ENCODE measurements around the gene AKAP6. TPM values are rescaled to one million over a fixed set of nuclear protein-coding genes. Genes with fewer than 3 reads are reported as not detected.

The AKAP6 gene
- total RNA-seq, 1 experiment from 2014 or later, result 1.1 TPM

DNA sequence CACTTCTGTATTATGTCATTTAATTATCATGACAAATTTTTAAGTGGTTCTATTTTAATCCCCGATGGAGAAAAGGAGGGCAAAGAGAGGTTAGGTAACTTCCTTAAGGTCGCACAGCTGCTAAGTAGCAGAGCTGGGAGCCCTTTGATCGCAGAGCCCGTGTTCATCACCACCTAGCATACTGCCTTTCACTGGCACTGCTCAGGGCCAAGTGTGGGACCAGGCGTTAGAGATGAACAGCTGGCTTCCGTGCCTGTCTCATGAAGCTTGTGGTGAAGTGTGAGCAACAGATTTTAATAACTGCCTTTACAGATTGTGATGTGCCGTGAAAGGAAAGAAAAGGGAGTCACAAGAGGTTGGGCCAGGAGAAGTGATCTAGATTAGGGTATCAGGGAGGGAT is 273.6 kb downstream of the AKAP6 start:
- H3K27ac Mint-ChIP-seq, result 0 out of 7 replicates have a peak overlapping the region, but pooled peaks of 2 of the 3 experiments have one; percentile 0 to 10
- no peak overlapping the region for H2BK20ac ChIP-seq (ENCODE audit: low read depth, low read length, poor library complexity, severe bottlenecking)
- no peak overlapping the region for H2BK120ac ChIP-seq (ENCODE audit: low read depth, low read length, poor library complexity, severe bottlenecking)
- no peaks in the 10 kb centered on the region for H3K79me2 ChIP-seq (ENCODE audit: insufficient read depth, low read length)
- no peaks in the 10 kb centered on the region for H3K23me2 ChIP-seq (ENCODE audit: insufficient read length, low read depth, low read length, poor library complexity, severe bottlenecking)
- no peaks in the 10 kb centered on the region for H3K9me3 Mint-ChIP-seq
- no peaks in the 10 kb centered on the region for H3K27me3 ChIP-seq (ENCODE audit: insufficient read depth, low read length)
- no peak overlapping the region for H3K23ac ChIP-seq (ENCODE audit: insufficient read length, low read depth, low read length)
- H3K4me2 ChIP-seq (ENCODE audit: insufficient read depth, insufficient read length, low read length), result no peak overlapping the region
- no peak overlapping the region for H2BK5ac ChIP-seq (ENCODE audit: insufficient read length, low read length)
- H3K27me3 Mint-ChIP-seq (ENCODE audit: low read depth), result no peaks in the 10 kb centered on the region
- H3K36me3 Mint-ChIP-seq (ENCODE audit: insufficient read depth in 1 of 3, low read depth in 3 of 3), result no peaks in the 10 kb centered on the region
- DNase-seq, result no peak
- H4K8ac ChIP-seq (replicated peaks; ENCODE audit: insufficient read length, low read depth, low read length), result no peak overlapping the region
- no peaks in the 10 kb centered on the region; the same call in 1 of the 2 replicates for H3K4me1 ChIP-seq (ENCODE audit: insufficient read depth, low read length)
- H3K27ac ChIP-seq (ENCODE audit: insufficient read length, low read depth, low read length), result no peak overlapping the region
- TF ChIP-seq, protein P1, sequence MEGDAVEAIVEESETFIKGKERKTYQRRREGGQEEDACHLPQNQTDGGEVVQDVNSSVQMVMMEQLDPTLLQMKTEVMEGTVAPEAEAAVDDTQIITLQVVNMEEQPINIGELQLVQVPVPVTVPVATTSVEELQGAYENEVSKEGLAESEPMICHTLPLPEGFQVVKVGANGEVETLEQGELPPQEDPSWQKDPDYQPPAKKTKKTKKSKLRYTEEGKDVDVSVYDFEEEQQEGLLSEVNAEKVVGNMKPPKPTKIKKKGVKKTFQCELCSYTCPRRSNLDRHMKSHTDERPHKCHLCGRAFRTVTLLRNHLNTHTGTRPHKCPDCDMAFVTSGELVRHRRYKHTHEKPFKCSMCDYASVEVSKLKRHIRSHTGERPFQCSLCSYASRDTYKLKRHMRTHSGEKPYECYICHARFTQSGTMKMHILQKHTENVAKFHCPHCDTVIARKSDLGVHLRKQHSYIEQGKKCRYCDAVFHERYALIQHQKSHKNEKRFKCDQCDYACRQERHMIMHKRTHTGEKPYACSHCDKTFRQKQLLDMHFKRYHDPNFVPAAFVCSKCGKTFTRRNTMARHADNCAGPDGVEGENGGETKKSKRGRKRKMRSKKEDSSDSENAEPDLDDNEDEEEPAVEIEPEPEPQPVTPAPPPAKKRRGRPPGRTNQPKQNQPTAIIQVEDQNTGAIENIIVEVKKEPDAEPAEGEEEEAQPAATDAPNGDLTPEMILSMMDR (conservative IDR thresholded peaks at IDR 0.05), result no peak
- no peak overlapping the region for H4K91ac ChIP-seq (ENCODE audit: insufficient read length, low read depth, low read length)
- no peak overlapping the region for H3T11ph ChIP-seq (ENCODE audit: low read length)
- H4K20me1 ChIP-seq (ENCODE audit: control insufficient read depth, insufficient read depth, insufficient read length), result no peaks in the 10 kb centered on the region
- H3K14ac ChIP-seq (ENCODE audit: insufficient read depth, low read length), result no peak overlapping the region
- H3K18ac ChIP-seq (ENCODE audit: insufficient read length, low read depth, low read length), result no peak overlapping the region
- peaks cover 3 to 4% of the 10 kb centered on the region in 2 experiments; a peak in 1 of 4 replicates for H3K4me1 Mint-ChIP-seq
- H3K4me3 Mint-ChIP-seq, result no peak overlapping the region
- no peak overlapping the region for H3K9ac ChIP-seq (ENCODE audit: extremely low read depth, insufficient read length, low read length)
- no peak overlapping the region for H4K5ac ChIP-seq (ENCODE audit: insufficient read length, low read depth, low read length)
- H2BK12ac ChIP-seq (ENCODE audit: insufficient read length, low read depth, low read length), result no peak overlapping the region
- H2AFZ ChIP-seq (ENCODE audit: low read length), result peak overlapping the region; percentile 33
- no peak overlapping the region for H2AK5ac ChIP-seq (ENCODE audit: insufficient read length, low read length)
- H2BK15ac ChIP-seq (ENCODE audit: low read depth, low read length), result no peak overlapping the region
- no peak overlapping the region for H3K4ac ChIP-seq (ENCODE audit: low read depth, low read length)
- no peak overlapping the region for H3K56ac ChIP-seq (ENCODE audit: insufficient read length, low read depth, low read length)
- WGBS (ENCODE audit: extremely low coverage, insufficient read length, low lambda C conversion rate), result no CpG with 5 or more reads among the region's 7 CpGs
- no peaks in the 10 kb centered on the region for H3K9me3 ChIP-seq (ENCODE audit: control insufficient read depth, low read depth, low read length)
- H3K79me1 ChIP-seq (ENCODE audit: insufficient read depth, low read depth, low read length, poor library complexity, severe bottlenecking), result no peaks in the 10 kb centered on the region

All from H9 (cell line).